DMS79 (cell line): ENCODE results near the gene IL2RA.
"Not testable (repeated sequence)": the region's sequence is repeated elsewhere in the genome, so short reads cannot be mapped to it uniquely, and the experiment has no call there.

ENCODE experiments used
- DNase-seq: peaks from one replicate; lab custom pipeline; 2025; lab: John Stamatoyannopoulos, UW

Gene IL2RA

DNA sequence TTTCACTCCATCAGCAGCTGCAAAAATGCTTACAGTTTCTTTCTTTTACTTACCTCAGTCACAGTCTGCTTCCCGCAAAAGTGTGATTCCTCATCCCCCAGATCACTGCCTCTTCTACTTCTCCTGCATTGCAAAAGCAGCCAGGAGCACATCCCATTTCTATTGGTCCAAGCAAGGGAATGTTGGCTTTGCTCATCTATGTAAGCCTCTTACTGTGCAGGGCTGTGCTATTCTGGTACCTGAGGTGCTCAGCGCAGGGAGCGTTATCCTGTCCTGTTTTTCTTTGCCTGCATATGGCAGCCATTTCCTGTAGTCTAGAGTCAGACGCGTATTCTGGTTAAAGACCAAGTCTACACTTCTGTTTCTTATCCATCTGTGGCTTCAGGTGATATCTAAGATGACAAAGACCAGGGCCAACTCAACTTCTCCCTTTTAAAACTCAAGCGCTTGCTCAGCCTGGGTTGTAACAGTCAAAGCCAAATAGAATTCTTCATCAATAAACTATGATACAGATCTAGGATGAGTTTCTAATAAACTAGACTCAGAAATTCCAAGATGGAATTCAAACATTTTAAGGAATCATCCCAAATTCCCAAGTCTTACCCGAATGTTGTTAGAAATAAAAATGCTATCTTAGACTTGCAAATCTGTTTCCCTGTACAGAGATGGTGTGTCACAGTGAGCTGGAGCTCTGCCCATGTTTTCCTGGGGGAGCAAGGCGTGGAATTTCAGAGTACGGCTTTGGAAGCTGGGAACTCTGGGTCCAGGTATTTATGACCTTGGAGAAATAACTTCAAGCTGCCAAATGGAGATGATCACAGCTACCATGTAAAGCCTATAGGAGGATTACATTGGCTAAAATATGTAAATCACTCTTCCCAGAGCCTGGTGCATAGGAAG is 20.6 kb upstream of the IL2RA start:
- DNase-seq: no peak

DNA sequence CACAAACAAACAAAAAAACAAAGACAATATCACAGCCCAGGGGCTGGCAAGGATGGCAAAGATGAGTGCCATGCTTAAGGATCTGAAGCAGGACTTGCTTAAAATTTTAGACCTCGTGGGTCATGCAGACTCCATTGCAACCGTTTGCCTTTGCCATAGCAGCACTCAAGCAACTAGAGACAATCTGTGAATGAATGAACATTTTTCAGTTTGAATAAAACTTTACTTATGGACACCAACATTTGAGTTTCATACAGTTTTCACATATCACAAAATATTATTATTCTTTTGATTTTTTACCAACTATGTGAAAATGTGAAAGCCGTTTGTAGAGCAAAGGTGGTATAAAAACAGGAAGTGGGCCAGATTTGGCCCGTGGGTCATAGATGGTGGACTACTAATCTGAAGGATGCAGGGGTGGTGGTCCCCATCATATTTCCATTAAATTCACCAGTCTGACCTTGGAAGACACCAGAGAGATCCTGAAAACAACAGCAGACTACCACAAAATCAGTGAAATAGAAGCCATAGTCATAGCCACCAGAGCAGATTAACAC is 18.3 kb upstream of the IL2RA start:
- DNase-seq: no peak

DNA sequence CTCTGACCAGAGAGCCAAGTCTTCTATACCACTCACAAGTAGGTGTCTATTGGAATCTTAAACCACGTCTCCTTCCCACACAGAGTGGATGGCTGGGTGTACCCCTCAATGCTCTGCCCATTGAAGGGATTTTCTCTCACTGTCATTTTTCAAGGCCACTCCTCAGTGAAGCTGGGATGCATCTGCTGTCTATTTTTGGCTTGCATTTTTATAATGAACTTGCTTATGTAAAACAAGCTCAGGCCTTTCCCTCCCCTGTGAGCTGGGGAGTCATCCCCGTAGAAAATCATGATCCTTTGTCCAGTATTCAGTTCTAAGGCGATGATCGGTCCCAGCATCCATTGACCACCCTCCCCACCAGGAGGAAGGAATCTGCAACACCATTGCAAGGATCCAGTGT is 16.9 kb upstream of the IL2RA start:
- no peak for DNase-seq

DNA sequence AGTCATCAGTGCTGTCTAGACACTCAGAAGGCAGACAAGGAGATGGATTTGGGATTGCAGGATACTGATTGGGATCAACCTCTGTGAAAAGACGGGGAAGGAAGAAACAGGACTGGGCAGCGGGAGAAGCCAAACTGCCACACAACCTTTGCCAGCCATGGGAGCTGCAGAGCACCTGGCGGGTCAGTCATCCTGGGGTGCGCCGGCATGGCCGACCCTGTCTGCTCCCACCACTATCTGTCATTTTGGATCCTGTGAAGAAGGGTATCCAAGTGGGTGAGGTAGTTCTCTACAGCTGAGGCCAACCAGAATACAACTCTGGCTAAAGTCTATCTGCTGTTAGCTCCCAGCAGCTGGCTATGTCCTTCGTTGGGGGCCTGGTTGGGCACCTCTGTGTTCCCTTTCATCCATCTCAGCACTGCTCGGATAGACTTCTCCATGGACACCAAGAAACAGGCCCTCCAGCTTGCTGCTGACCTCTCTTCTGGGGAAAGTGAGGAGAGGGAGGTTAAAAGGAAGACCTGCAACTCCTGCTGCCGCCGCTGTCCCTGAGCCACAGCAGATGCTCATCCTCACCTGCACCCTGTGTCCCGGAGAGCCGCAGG is 15.0 kb upstream of the IL2RA start:
- DNase-seq: no peak

DNA sequence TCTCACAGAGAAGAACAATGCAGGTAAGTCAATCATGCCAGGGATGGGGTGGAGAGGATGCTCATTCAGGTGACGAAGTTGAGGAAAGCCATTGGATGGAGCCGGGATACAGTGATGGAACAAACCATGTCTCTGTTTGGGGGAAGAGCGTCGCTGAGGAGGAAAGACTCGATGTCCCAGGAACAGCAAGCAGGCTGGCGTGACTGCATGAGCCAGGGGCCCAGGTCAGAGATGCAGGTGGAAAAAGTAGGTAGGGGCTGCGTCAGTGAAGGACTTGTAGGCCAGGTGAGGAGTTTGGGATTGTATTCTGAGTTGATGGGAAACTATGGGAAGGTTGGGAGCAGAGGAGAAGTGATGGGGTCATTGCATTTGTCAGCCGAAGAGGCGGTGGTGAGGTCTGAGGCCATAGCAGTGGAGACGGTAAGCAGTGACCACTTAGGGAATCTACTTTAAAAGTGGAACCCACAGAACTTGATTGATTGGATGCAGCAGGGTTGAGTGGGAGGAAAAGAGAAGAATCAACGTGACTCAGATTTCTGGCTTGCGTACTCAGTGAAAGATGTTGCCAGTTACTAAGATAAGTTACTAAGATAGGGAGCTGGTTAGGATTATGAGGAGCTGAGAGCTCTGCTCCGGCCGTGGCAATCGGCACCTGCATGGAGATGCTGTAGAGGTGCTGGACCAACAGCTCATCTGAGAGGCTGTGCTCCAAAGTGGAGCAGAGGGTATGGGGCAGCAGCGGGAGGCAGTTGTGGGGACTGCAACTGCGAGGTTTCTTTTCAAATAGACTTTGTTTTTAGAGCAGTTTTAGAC is 12.5 kb upstream of the IL2RA start:
- DNase-seq: no peak

DNA sequence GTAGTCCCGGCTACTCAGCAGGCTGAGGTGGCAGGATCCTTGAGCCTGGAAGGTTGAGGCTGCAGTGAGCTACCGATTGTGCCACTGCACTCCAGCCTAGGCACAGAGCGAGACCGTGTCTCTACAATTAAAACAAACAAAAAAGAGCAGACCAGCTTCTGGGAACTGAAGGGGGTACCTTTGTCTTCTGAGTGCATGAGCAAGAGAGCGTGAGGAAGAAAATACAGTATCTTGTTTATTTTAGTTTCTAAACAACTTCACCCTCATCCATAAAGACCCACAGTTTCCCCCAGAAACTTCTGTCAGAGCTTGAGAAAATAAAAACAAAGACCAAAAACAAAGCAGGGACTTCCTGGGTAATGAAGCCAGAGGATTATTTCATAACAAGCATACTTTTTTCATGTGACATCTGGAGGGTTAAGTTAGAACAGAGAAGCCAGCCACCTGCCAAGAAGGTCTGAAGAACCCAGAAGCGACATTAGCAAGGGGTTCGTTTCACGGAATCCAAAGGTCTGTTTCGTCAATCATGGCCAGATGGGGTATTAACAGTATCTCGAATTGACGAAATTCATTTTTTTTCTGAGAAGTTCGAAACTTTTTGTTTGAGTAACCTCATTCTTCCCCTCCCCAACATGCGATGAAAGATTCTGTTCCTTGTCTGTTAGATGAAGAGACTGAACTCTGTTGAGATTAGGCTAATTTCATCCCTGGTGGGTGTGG is 10.2 kb upstream of the IL2RA start:
- no peak for DNase-seq

DNA sequence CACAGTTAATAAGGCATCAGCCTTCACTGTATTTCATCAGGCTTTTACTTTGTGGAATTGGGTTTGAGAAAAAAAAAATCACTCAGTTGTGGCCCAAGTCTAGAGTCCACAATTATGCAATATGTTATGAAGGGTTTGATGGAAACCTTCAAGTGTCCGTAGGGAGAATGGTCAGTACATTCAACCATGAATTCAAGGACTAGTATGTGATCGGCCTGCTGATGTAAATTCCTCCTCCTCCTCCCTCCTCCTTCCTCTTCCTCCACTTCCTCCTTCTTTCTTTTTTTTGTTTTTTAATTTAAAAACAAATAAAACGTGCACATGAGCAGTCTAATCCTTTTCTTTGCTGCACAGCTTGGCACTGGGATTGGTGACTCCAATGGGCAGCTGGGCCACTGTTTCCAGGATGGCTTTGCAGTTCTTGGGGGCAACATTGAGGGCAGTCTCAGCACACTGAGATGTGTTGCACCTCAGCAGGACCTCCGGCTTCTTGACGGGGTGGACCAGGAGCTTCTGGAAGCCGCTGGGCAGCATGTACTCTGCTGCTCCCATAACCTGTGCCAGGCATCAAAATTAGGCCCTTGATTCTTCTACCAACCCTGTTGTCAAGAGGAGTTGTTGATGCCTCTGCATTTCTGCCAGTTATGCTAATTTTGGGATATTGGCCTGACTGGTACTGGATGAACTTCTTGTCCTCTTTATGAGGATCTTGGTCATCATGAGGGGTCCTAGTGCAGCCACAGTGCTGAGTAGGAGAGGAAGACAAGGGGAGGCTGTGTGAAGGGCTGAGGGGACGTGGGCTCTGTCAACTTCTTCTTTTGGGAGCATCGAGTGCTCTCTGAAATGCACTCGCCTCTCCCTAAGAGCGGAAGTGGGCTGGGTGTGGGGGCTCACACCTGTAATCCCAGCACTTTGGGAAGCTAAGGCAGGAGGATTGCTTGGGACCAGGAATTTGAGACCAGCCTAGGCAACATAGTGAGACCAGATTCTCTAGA is 9.3 kb upstream of the IL2RA start:
- DNase-seq: no peak

DNA sequence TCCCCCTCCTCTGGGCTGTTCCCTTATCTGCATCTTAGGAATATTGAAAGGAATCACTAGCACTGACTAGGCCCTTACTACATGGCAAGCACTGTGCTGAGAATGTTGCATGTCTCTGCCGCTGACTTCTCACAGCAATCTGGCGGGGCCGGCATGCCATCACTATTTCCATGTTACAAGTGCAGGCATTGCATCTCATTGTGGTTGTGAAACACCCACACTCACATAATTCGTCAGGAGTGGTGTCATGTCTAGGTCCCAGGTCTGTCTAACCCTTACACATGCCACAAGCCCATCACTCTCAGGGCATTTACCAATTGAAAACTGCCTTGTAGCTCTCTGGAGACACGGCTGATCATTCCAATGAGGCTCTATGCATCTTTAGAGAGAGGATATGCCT is 8.5 kb upstream of the IL2RA start:
- DNase-seq: no peak

DNA sequence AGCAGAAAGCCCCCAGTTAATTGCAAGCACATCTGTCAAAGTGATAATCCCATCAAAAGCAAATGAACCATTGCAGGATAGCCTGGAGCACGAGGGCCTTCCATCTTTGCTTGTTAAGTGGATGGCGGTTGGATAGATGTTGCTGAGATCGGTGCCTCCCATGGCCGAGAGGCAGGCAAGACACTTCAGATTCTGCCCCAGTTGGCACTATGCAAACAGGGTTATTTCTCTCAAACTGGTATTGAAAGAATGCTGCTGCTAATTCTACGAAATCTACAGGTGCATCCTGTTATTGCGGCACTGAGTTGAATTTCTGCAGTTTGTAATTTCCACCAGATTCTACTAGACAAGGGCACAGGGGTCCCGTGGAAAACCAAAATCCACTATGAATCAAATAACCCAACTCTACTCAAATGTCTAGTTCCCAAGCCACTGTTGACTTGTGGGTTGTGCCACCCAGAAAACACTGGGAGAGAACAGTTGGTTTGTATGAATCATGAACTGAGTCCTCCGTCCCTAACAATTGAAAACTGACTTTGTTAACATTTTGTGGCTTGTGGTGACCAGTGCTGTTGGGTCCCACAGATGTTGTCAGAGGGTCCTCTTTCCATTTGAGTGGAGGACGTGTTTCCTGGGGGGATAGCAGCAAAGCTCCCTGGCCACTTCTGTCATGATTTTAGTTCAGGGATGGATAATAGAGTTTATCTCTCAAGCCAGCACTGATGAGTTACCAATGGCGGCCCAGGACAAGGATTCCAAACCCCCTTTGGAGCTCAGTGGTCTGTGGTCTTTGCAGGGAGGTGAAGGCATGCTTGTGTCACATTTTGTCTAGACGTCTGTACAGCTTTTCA is 7.1 kb upstream of the IL2RA start:
- DNase-seq: no peak

DNA sequence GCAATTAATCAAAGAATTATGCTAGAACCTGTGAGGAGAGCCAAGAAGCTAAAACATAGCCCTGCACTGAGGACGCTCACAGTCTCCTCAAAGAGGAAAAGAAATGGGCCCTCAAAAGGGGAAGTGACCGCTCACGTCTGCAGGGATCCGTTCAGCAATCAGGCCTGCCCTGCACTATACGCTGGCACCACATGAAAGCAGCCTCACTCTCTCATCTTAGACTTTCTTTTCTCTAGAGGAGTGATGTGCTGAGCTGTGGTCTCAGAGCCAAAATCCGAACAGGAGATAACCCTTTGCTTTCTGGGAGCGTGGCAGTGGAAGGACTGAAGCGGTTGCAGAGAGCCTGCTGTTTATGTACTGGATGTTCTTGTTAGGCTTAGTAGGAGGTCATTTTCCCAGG is 6.3 kb upstream of the IL2RA start:
- DNase-seq: no peak

DNA sequence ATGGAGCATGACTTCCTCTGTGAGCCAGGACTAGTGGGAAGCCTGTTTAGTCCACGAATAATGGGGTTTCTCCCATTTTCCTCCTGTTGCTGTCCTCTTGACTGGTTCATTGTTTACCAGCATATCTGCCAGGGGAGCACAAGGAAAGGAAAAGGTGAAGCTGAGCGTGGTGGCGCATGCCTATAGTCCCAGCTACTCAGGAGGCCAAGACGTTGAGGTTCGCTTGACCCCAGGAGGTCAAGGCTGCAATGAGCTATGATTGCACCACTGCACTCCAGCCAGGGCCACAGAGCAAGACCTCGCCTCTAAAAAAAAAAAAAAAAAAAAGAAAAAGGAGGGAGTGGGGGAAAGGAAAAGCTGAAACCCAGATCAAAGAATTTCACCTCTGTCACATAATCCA is 5.8 kb upstream of the IL2RA start:
- DNase-seq: no peak

DNA sequence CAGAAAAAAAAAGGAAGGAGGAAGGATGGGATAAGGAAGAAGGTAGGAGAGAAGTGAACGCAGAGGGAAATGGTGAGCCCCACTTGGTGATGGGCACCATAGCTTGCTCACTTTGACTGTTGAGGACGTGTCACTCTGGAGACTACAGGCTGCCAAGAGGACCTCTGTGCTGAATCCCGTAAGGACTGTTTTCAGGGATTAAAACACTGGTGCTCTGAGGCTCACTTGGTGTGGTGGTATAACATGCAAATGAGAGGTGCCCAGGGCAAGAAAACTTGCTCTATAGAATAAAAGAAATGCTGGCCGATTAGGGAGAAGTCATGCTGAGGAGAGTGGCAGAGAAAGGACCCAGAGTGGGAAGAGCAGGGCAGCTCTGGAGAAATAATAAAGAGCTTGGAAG is 5.3 kb upstream of the IL2RA start:
- DNase-seq: no peak

DNA sequence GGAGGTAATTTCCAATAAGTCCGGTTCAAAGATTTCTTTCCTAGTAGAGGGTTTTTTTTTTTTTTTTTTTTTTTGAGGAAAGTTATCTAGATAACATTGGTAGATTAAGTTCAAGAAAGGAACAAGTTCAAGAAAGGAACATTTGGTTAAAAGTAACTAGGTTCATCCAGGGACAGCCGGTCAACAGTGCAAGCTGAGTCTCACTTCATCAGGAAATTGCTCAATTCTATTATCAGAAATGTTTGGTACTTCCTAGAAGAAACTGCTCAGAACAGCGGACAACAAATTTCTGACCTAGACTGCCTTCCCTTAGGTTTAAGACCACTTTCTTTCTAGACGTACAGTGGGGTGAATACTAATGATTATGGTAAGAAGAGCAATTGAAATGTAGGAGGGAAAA is 3.7 kb upstream of the IL2RA start:
- DNase-seq: no peak

DNA sequence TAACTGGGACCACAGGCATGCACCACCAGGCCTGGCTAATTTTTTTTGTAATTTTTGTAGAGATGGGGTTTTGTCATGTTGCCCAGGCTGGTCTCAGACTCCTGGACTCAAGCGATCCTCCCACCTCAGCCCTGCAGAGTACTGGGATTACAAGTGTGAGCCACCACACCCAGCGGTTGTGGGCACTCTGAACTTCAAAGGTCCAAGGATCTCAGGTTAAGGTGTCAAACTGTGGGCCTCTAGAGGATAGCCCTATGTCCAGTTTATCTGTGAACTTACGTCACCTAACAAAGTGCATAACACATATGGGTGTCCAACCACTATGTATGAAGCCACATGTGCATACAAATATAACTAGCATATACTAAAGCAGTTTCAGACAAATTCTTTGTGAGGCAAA is 3.2 kb upstream of the IL2RA start:
- DNase-seq: no peak

DNA sequence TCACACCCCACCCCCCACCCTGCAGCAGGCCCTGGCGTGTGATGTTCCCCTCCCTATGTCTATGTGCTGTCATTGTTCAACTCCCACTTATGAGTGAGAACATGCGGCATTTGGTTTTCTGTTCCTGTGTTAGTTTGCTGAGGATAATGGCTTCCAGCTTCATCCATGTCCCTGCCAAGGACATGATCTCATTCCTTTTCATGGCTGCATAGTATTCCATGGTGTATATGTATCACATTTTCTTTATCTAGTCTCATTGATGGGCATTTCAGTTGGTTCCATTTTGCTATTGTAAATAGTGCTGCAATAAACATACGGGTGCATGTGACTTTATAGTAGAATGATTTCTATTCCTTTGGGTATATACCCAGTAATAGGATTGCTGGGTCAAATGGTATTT is 2.6 kb upstream of the IL2RA start:
- DNase-seq: not testable (repeated sequence)

DNA sequence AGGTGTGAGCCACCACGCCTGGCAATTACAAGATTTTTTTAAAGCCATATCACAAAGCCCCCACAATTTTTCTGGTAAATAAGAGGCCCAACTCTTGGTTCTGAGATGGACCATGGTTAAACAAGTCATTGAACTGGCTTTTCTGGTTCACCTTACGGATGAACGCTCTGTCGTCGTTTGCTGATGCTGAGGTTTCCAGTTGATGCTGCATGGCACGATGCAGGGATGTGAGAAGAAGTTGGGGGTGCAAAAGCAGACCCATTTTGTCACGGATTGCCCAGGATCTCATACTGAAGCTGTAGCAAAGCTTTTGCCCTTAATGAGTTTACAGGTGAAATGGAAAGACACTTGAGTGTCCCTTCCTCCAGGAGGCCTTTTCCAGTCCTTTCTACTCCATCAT is 2.0 kb upstream of the IL2RA start:
- DNase-seq: no peak

DNA sequence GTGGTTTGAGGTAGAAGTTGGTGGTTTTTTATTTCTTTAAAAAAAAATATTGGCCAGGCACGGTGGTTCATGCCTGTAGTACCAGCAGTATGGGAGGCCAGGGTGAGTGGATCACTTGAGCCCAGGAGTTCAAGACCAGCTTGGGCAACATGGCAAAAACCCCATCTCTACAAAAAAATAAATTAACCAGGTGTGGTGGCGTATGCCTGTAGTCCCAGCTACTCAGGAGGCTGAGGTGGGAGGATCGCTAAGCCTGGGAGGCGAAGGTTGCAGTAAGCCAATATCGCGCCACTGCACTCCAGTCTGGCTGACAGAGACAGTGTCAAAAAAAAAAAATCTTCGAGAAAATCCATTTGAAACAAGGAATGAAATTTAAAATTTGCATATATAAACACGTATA is 1.1 kb downstream of the IL2RA start:
- no peak for DNase-seq

DNA sequence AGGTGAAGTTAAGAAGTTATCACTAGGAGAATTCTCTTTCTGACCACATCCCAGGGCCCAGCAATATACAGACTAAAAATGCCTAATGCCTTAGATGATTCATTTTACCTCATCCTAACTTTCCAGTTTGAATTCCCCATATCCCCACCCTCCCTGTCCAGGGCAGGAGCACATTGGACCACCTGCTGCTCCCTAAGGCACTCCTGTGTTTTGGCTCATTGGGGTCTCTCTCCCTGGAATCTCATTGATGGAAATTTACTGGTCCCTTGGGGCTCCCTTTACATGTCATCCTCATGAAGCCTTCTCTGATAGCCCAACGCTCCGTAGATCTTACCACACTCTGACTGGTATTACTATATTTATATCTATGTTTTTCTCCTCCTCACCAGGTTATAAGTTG is 2.7 kb downstream of the IL2RA start:
- no peak for DNase-seq

DNA sequence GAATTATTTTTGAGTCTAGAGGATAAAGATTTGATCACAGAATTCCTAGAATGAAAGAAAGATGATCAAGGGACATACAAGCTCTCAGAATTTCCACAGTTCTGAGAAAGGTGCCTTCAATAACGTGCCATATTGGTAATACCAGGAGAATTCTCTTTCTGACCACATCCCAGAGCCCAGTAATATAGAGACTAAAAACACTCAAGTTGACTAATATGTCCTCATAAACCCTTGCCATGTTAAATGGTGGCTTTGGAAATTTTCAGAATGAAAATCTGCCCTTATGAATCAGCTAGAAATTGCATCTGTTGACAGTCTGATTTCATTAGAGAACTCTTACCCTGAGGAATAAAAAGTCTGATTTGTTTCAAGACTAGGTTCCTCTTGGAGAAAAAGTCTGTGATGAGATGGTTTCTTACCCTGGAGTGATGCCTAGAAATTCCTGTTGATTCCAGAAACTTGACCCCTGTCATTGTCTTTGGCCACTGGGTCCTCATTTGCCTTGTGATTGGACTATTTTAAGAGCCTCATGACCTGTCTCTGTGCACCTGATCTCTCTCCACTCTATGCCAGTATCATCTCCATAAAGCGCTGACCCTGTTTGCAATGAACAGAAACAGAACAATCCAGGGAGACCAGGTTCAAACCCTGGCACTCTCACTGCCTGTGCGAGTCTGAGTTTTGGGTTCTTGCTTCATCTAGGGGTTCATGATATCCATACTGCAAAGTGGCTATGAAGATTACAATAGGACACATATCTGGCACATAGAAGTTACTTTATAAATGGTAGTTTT is 3.3 kb downstream of the IL2RA start:
- DNase-seq: no peak
